ENCODE results near the gene GPR137.

The GPR137 gene

GRCh38 chr11:64251753-64252002, 34.0 kb upstream of the GPR137 start:
- no peak for DNase-seq (ENCODE audit: extremely low spot score)
- CTCF ChIA-PET, result interaction anchor here (0.8 to 4.6 kb wide), 15 partner anchors 11 to 64 kb away, joined by 3 to 134 read pairs (median 4); partner anchors contain the start of genes BAD, CATSPERZ, FERMT3 and FKBP2
- TF ChIP-seq CTCF (IDR thresholded peaks at IDR 0.05; ENCODE audit: control extremely low read depth, extremely low read depth, low read depth, missing control alignments), result no peak
- POLR2A ChIA-PET, result interaction anchor here (1.3 kb wide), 1 partner anchor 20 kb away, joined by 4 read pairs; no protein-coding TSS in a partner anchor

GRCh38 chr11:64252003-64252872, 33.4 kb upstream of the GPR137 start:
- ChIA-PET POLR2A (interaction anchor here (0.9 to 1.3 kb wide), 2 partner anchors 11 to 19 kb away, joined by 3 to 4 read pairs; no protein-coding TSS in a partner anchor), CTCF (interaction anchor here (0.8 to 4.6 kb wide), 15 partner anchors 8 to 65 kb away, joined by 3 to 134 read pairs (median 4); partner anchors contain the start of genes BAD, CATSPERZ, FERMT3 and FKBP2)
- TF ChIP-seq CTCF (IDR thresholded peaks at IDR 0.05; ENCODE audit: control extremely low read depth, extremely low read depth, low read depth, missing control alignments), result peak; percentile 31
- peak; percentile 50 for DNase-seq (ENCODE audit: extremely low spot score)

- POLR2A ChIA-PET, result no interaction called here
- CTCF ChIA-PET, result interaction anchor here (1.4 to 4.6 kb wide), 6 partner anchors 12 to 51 kb away, joined by 4 to 134 read pairs (median 10); partner anchors contain the start of gene FERMT3
- TF ChIP-seq CTCF (IDR thresholded peaks at IDR 0.05; ENCODE audit: control extremely low read depth, extremely low read depth, low read depth, missing control alignments), result no peak
- no peak for DNase-seq (ENCODE audit: extremely low spot score)
Measured at GRCh38 chr11:64253043-64253442, 32.6 kb upstream of the GPR137 start.

- CTCF ChIA-PET, result interaction anchor here (1.2 to 3.2 kb wide), 3 partner anchors 10 to 48 kb away, joined by 3 to 11 read pairs (median 4); no protein-coding TSS in a partner anchor
- TF ChIP-seq CTCF (IDR thresholded peaks at IDR 0.05; ENCODE audit: control extremely low read depth, extremely low read depth, low read depth, missing control alignments), result no peak
- DNase-seq (ENCODE audit: extremely low spot score), result no peak
- POLR2A ChIA-PET, result interaction anchor here (0.6 kb wide), 1 partner anchor 75 kb away, joined by 4 read pairs; no protein-coding TSS in a partner anchor
Measured at GRCh38 chr11:64253481-64253880, 32.2 kb upstream of the GPR137 start.

GRCh38 chr11:64254326-64254725, 31.3 kb upstream of the GPR137 start:
- ChIA-PET POLR2A (no interaction called here), CTCF (interaction anchor here (1.2 to 3.2 kb wide), 4 partner anchors 9 to 51 kb away, joined by 3 to 11 read pairs (median 6); partner anchors contain the start of gene ESRRA)
- no peak for TF ChIP-seq CTCF (IDR thresholded peaks at IDR 0.05; ENCODE audit: control extremely low read depth, extremely low read depth, low read depth, missing control alignments)
- no peak for DNase-seq (ENCODE audit: extremely low spot score)
